Endothelial cell of umbilical vein (primary cell): ENCODE data around the gene MLF2.
A peak's percentile ranks its signal among the peaks of the same experiment; 100 is the strongest.

ENCODE experiments used
- EZH2 ChIP-seq: IDR thresholded peaks from 2 replicates; pipeline ENCODE4 v1.6.1; 2012; ENCODE audit warnings: borderline replicate concordance, low read depth, mild to moderate bottlenecking, moderate library complexity, low read length, inconsistent platforms; ENCODE audit not compliant: severe bottlenecking
- POLR2AphosphoS5 ChIP-seq: IDR thresholded peaks from 2 replicates; pipeline ENCODE4 v1.6.1; 2012; ENCODE audit warnings: low read depth, mild to moderate bottlenecking, control low read depth, low read length, moderate library complexity; ENCODE audit not compliant: insufficient read depth
- TF ChIP-seq, protein P1 (sequence below), 2 donors: IDR thresholded peaks; 1 replicate in 1 of 2; 2 replicates in 1 of 2; pipeline ENCODE4 v1.5.1; 2011; ENCODE audit warnings: low read length in 2 of 2, mild to moderate bottlenecking in 2 of 2, moderate library complexity in 2 of 2, control low read depth in 1 of 2, inconsistent platforms in 1 of 2, low read depth in 1 of 2; ENCODE audit not compliant: insufficient read depth in 1 of 2; ENCODE audit errors: extremely low read depth in 1 of 2

DNA sequence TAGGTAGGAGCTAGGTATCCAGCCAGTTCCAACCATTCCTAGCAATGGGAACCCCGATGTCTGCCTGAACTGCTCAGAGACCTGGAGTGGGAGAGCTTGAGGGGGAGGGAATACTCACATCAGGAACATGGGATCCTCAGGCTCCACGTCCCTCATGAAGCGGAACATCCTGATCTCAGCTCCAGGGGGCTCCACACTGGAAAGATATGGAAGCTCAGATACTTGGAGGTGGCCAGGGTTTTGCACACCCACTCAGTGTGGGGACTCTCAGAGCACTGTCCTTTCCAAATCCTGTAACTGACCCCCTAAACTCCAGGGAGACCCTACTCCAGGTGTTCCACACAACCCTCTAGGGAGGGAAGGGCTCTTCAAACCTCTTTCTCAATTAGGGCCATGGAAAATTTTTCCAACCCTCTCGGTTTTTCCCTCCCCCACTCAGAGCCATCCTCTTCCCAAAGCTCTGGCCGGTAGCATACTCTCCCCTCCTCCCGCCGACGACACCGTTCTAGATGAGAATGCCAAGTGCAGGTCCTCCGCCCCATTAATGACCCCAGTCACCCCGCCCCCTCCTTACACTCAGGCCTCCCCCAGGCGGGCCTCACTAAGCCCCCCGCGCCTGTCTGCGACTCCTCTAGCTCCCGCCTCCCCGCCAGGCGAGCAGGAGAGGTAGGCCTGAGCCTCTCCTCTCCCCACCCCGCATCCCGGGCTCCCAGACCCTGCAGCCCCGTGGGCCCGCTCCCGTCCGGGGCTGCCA, 597 bp downstream of the MLF2 start:
- TF ChIP-seq, protein P1, sequence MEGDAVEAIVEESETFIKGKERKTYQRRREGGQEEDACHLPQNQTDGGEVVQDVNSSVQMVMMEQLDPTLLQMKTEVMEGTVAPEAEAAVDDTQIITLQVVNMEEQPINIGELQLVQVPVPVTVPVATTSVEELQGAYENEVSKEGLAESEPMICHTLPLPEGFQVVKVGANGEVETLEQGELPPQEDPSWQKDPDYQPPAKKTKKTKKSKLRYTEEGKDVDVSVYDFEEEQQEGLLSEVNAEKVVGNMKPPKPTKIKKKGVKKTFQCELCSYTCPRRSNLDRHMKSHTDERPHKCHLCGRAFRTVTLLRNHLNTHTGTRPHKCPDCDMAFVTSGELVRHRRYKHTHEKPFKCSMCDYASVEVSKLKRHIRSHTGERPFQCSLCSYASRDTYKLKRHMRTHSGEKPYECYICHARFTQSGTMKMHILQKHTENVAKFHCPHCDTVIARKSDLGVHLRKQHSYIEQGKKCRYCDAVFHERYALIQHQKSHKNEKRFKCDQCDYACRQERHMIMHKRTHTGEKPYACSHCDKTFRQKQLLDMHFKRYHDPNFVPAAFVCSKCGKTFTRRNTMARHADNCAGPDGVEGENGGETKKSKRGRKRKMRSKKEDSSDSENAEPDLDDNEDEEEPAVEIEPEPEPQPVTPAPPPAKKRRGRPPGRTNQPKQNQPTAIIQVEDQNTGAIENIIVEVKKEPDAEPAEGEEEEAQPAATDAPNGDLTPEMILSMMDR (IDR thresholded peaks at IDR 0.05; ENCODE audit: extremely low read depth in 1 of 2, insufficient read depth in 1 of 2, low read depth in 1 of 2, low read length in 2 of 2), result peak; percentile 42 to 48
- TF ChIP-seq EZH2, result no peak
- no peak for TF ChIP-seq POLR2AphosphoS5
